ENCODE measurements around the gene INSL3.

DNA sequence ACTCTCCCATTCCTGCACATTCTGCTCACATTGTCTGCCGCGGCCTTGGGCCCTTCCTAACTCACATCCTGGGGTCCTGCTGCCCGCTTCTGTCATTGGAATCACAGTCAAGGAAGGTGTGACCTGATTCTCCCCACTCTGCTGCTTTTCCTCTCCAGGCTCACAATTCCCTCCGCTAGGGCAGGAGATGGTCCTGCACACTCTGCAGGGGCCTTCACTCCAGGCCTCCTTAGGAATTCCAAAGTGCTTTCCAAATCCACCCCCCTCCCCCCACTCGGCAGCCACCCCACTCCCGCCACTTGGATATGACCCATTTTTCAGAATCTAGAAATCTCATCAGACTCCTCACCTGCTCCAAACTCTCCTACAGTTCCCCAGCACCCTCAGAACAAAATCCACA is 47.4 kb upstream of the INSL3 start:
- TF ChIP-seq CTCF (conservative IDR thresholded peaks at IDR 0.05 in 1 of 2, IDR thresholded peaks at IDR 0.05 in 1 of 2; ENCODE audit: low read depth in 1 of 2, low read length in 2 of 2) (no peak), EZH2 (IDR thresholded peaks at IDR 0.05; ENCODE audit: low read length, missing control alignments) (no peak)
